Measurements from ENCODE around the gene GAL.

GAL gene

DNA sequence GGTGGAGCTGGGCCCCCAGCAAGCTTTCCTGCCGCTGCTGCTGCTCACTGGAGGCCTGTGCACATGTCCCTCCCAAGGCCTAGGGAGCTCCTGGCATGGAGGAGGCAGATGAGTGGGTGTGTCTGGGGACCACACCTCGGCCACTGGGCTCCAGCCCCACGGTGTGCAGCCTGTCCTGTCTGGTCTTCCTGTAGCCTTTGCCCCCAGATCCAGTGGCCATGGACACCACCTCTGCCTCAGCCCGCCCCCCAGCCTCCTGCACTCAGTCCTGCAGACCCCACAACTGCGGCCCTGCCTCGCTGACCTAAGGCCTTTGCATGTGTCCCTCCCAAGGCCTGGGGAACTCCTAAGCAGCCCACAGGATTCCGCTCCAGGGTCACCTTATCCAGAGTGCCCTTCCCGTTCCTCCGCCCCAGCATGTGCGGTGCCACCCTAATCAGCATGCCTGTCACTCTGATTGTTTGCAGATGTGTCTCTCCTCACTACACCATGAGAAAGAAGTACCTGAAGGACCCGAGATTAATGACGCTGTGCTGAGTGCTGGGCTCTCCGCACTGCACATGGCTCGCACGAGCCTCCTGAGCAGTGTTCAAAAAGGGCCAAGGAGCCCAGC lies 8.6 kb downstream of the GAL start:
- Histone ChIP-seq H3K9ac (no peak overlapping the region), H2AFZ (ENCODE audit: low read depth) (no peak overlapping the region), H3K4me2 (no peak overlapping the region), H3K79me2 (ENCODE audit: insufficient read depth, low read depth) (no peaks in the 10 kb centered on the region), H3K27ac (no peak overlapping the region), H4K20me1 (ENCODE audit: insufficient read depth) (no peaks in the 10 kb centered on the region), H3K27me3 (ENCODE audit: insufficient read depth, low read depth) (peaks cover 6% of the 10 kb centered on the region; the same call in 1 of the 2 replicates), H3K36me3 (ENCODE audit: insufficient read depth) (no peaks in the 10 kb centered on the region), H3K4me3 (IDR thresholded peaks at IDR 0.05; ENCODE audit: insufficient read depth, low read depth, low read length) (no peak overlapping the region), H3K4me1 (ENCODE audit: low read depth, poor library complexity, severe bottlenecking) (no peaks in the 10 kb centered on the region)
- TF ChIP-seq, protein P1, sequence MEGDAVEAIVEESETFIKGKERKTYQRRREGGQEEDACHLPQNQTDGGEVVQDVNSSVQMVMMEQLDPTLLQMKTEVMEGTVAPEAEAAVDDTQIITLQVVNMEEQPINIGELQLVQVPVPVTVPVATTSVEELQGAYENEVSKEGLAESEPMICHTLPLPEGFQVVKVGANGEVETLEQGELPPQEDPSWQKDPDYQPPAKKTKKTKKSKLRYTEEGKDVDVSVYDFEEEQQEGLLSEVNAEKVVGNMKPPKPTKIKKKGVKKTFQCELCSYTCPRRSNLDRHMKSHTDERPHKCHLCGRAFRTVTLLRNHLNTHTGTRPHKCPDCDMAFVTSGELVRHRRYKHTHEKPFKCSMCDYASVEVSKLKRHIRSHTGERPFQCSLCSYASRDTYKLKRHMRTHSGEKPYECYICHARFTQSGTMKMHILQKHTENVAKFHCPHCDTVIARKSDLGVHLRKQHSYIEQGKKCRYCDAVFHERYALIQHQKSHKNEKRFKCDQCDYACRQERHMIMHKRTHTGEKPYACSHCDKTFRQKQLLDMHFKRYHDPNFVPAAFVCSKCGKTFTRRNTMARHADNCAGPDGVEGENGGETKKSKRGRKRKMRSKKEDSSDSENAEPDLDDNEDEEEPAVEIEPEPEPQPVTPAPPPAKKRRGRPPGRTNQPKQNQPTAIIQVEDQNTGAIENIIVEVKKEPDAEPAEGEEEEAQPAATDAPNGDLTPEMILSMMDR (conservative IDR thresholded peaks at IDR 0.05; ENCODE audit: low read depth, low read length): no peak

DNA sequence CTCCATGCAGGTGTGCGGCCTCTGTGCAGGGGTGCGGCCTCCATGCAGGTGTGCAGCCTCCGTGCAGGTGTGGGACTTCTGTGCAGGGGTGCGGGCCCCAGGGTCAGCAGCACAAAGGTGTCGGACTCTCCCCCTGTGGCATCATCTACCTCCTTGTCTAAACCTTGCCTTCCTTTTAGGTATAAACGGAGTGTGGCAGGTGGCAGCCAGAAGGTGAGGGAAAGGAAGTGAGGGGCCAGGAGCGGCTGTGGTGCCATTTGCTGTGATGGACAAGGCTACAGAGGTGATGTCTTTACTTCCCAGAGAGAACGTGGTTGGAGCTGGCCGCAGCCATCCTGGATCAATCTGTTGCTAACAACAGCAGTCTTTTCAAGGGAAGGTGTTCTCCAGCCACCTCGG lies 9.1 kb downstream of the GAL start:
- Histone ChIP-seq H3K9ac (no peak overlapping the region), H2AFZ (ENCODE audit: low read depth) (no peak overlapping the region), H3K4me2 (no peak overlapping the region), H3K27me3 (ENCODE audit: insufficient read depth, low read depth) (peaks cover 6% of the 10 kb centered on the region; the same call in 1 of the 2 replicates), H3K4me1 (ENCODE audit: low read depth, poor library complexity, severe bottlenecking) (no peaks in the 10 kb centered on the region), H3K4me3 (IDR thresholded peaks at IDR 0.05; ENCODE audit: insufficient read depth, low read depth, low read length) (no peak overlapping the region), H4K20me1 (ENCODE audit: insufficient read depth) (no peaks in the 10 kb centered on the region), H3K36me3 (ENCODE audit: insufficient read depth) (no peaks in the 10 kb centered on the region), H3K27ac (no peak overlapping the region), H3K79me2 (ENCODE audit: insufficient read depth, low read depth) (no peaks in the 10 kb centered on the region)
- TF ChIP-seq, protein P1 (conservative IDR thresholded peaks at IDR 0.05; ENCODE audit: low read depth, low read length): no peak

DNA sequence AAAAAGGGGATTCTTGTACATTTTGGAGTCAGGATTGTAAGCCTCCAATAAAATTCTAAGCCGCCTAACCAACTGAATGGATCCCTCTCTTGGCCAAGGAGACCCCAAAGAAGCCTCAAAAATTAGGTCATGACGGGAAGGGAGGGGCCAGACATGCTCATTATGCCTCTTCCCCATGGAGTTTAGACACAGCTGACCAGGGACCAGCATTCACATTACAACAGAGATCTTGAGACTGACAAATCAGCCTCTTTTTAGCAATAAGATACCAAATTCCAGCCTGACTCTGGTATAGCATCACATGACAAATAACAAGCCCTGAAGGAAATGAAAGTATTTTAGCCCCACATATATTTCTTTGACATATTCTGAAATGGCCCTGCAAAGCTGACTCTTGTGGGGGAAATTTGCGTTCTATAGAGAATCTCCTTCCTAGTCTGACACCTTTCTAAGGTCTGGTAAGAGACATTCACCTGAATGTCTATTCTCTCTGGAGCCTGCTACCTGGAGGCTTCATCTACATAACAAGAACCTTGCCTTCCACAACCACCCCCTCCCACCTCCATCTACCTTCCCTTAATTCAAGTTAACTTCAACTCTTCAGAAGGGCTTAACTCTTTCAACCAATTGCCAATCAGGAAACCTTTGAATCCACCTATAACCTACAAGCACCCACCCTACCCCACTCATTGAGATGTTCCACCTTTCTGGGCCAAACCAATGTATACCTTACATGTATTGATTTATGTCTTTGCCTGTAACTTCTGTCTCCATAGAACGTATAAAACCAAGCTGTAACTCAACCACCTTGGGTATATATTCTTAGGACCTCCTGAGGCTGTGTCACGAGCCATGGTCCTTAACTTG lies 10.3 kb downstream of the GAL start:
- no peaks in the 10 kb centered on the region for H3K36me3 ChIP-seq (ENCODE audit: insufficient read depth)
- no peak overlapping the region for H3K4me3 ChIP-seq (IDR thresholded peaks at IDR 0.05; ENCODE audit: insufficient read depth, low read depth, low read length)
- H2AFZ ChIP-seq (ENCODE audit: low read depth): no peak overlapping the region
- H3K27me3 ChIP-seq (ENCODE audit: insufficient read depth, low read depth): no peaks in the 10 kb centered on the region
- H4K20me1 ChIP-seq (ENCODE audit: insufficient read depth): no peaks in the 10 kb centered on the region
- H3K4me1 ChIP-seq (ENCODE audit: low read depth, poor library complexity, severe bottlenecking): no peaks in the 10 kb centered on the region
- H3K79me2 ChIP-seq (ENCODE audit: insufficient read depth, low read depth): no peaks in the 10 kb centered on the region
- no peak overlapping the region for H3K9ac ChIP-seq
- no peak overlapping the region for H3K4me2 ChIP-seq
- no peak overlapping the region for H3K27ac ChIP-seq
- TF ChIP-seq, protein P1 (conservative IDR thresholded peaks at IDR 0.05; ENCODE audit: low read depth, low read length): no peak

DNA sequence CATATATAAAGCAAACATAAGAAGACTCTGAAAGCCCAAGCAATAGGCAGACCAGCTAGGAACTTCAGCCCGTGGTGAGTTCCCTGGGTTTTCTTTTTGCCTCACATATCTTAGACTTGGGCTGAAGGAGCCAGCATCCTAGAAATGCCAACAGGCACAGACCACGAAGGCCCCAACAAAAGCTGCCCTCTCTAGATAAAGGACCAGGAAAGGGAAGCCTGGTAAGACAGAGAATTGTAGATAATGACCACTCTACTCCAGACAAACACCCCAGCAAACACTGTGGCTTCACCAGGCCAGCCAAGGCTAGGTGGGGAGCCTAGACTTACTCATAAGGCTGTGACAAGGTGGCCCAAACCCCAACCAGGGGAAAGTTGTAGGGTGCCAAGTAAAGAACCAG lies 11.2 kb downstream of the GAL start:
- Histone ChIP-seq H3K9ac (no peak overlapping the region), H3K79me2 (ENCODE audit: insufficient read depth, low read depth) (no peaks in the 10 kb centered on the region), H3K4me3 (IDR thresholded peaks at IDR 0.05; ENCODE audit: insufficient read depth, low read depth, low read length) (no peak overlapping the region), H3K4me1 (ENCODE audit: low read depth, poor library complexity, severe bottlenecking) (no peaks in the 10 kb centered on the region), H3K27me3 (ENCODE audit: insufficient read depth, low read depth) (no peaks in the 10 kb centered on the region), H3K27ac (no peak overlapping the region), H3K4me2 (no peak overlapping the region), H3K36me3 (ENCODE audit: insufficient read depth) (no peaks in the 10 kb centered on the region), H2AFZ (ENCODE audit: low read depth) (no peak overlapping the region), H4K20me1 (ENCODE audit: insufficient read depth) (no peaks in the 10 kb centered on the region)
- TF ChIP-seq, protein P1 (conservative IDR thresholded peaks at IDR 0.05; ENCODE audit: low read depth, low read length): no peak

Measured in KMS-11 (cell line).